ENCODE measurements around the gene MDN1. TPM values are rescaled to one million over a fixed set of nuclear protein-coding genes. Genes with fewer than 3 reads are reported as not detected.

MDN1 gene
- total RNA-seq, 1 experiment from 2014 or later, result 53.6 TPM

- ChIA-PET CTCF (no interaction called here), RAD21 (ENCODE audit: low non-redundant PET in 1 of 2, low total read pairs in 2 of 2, uncharacterized antibody in 2 of 2, unreplicated experiment in 2 of 2) (no interaction called here), POLR2A (no interaction called here)
- Histone ChIP-seq H3K4me3 (replicated peaks in 1 of 2; ENCODE audit: low read depth in 1 of 2, low read length in 2 of 2) (no peak overlapping the region), H3K9me2 (ENCODE audit: insufficient read depth) (no peaks in the 10 kb centered on the region), H3K36me3 (ENCODE audit: control insufficient read depth in 1 of 2, insufficient read depth in 2 of 2, low read length in 2 of 2) (peaks cover 58 to 78% of the 10 kb centered on the region in 2 experiments; a peak in 3 of 4 replicates), H3K9ac (ENCODE audit: low read length) (no peak overlapping the region), H3K79me2 (ENCODE audit: insufficient read depth, low read length) (no peaks in the 10 kb centered on the region), H3K27ac (ENCODE audit: low read depth, low read length) (no peak overlapping the region), H3K4me1 (ENCODE audit: control insufficient read depth in 1 of 2, insufficient read depth in 2 of 2, low read length in 2 of 2) (no peaks in the 10 kb centered on the region), H3K4me2 (ENCODE audit: low read length) (no peak overlapping the region), H3K27me3 (ENCODE audit: insufficient read depth, low read length) (no peaks in the 10 kb centered on the region), H3K9me3 (ENCODE audit: control insufficient read depth in 1 of 2, insufficient read depth in 1 of 2, low read depth in 1 of 2, low read length in 2 of 2) (no peaks in the 10 kb centered on the region), H4K20me1 (ENCODE audit: insufficient read depth) (no peaks in the 10 kb centered on the region), H2AFZ (ENCODE audit: low read depth, low read length, poor library complexity, severe bottlenecking) (no peak overlapping the region)
- DNase-seq (ENCODE audit: low read depth, low spot score) (no peak), ATAC-seq (no peak)
- BruUV-seq (replicated peaks), result no TSS peak
- intact Hi-C loops (cut with micrococcal nuclease), result no loop called here
- TF ChIP-seq ZFX (IDR thresholded peaks at IDR 0.05), result no peak
- no peak for TF ChIP-seq EZH2phosphoT487 (IDR thresholded peaks at IDR 0.05; ENCODE audit: borderline replicate concordance)
- no peak for TF ChIP-seq EZH2 (IDR thresholded peaks at IDR 0.05)
- no peak for TF ChIP-seq JUND (IDR thresholded peaks at IDR 0.05)
- no peak for TF ChIP-seq CTCF (IDR thresholded peaks at IDR 0.05 in 2 of 3, conservative IDR thresholded peaks at IDR 0.05 in 1 of 3; ENCODE audit: borderline replicate concordance in 1 of 3, insufficient read depth in 1 of 3, low read depth in 2 of 3, low read length in 2 of 3)
- no peak for TF ChIP-seq CEBPB (IDR thresholded peaks at IDR 0.05; ENCODE audit: low read depth)
- no peak for TF ChIP-seq ATF3 (IDR thresholded peaks at IDR 0.05)
- TF ChIP-seq YY1 (IDR thresholded peaks at IDR 0.05; ENCODE audit: extremely low read depth, insufficient replicate concordance, low read depth, low read length), result no peak
- no peak for TF ChIP-seq SRF (IDR thresholded peaks at IDR 0.05; ENCODE audit: low read depth)
- no peak for TF ChIP-seq MAX (IDR thresholded peaks at IDR 0.05)
- no peak for TF ChIP-seq TCF7L2 (IDR thresholded peaks at IDR 0.05; ENCODE audit: borderline replicate concordance, extremely low read depth, insufficient read depth, insufficient read length)
- no peak for TF ChIP-seq SP1 (IDR thresholded peaks at IDR 0.05; ENCODE audit: low read depth)
- TF ChIP-seq POLR2A (IDR thresholded peaks at IDR 0.05; ENCODE audit: borderline replicate concordance, extremely low read depth, insufficient read depth, insufficient read length), result no peak
- TF ChIP-seq FOSL1 (IDR thresholded peaks at IDR 0.05; ENCODE audit: low read depth), result no peak
- no peak for TF ChIP-seq SIN3A (IDR thresholded peaks at IDR 0.05; ENCODE audit: low read depth)
- no peak for TF ChIP-seq EGR1 (IDR thresholded peaks at IDR 0.05; ENCODE audit: low read depth)
- no peak for TF ChIP-seq ZNF274 (IDR thresholded peaks at IDR 0.05; ENCODE audit: low read depth, low read length)
These were observed 107.8 kb downstream of the MDN1 start for GRCh38 chr6:89711801-89712200.
